Measurements from ENCODE around the gene PLXNC1.

Gene PLXNC1

GRCh38 chr12:94260717-94261116 lies 112.3 kb downstream of the PLXNC1 start (continued):
- TF ChIP-seq GLIS2 (tag by site-specific recombination; IDR thresholded peaks at IDR 0.05) (no peak), GLIS1 (tag by site-specific recombination; IDR thresholded peaks at IDR 0.05) (no peak), ZFP37 (tag by site-specific recombination; IDR thresholded peaks at IDR 0.05) (no peak), ZNF768 (tag by site-specific recombination; IDR thresholded peaks at IDR 0.05) (no peak), SALL2 (tag by site-specific recombination; IDR thresholded peaks at IDR 0.05; ENCODE audit: borderline replicate concordance) (no peak)

DNA sequence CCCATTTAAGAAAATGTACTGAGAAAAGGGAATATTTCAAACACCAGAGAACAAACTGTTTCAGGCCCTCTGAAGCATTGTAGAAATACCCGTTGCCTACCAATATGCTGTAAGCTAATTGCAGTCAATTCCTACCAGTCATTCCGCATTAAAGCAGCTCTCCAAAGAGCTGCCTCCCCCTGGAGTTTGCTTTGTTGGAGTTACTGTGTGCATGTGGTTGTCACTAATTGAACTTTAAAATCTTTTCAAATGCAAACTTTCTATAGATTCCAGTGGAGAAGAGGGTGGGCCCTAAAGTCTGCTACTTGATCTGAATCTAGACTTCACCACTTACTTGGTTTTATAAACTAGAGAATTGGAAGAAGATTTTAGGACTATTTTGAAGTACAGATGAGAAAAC lies 112.7 kb downstream of the PLXNC1 start:
- H3K36me3 ChIP-seq (ENCODE audit: control insufficient read depth in 2 of 2, insufficient read depth in 1 of 2, low read length in 2 of 2): no peaks in the 10 kb centered on the region
- no peak overlapping the region for H3K27ac ChIP-seq (ENCODE audit: extremely low read depth, low read depth, low read length)
- no peak overlapping the region for H3K4me3 ChIP-seq (ENCODE audit: low read depth, low read length)
- TF ChIP-seq, protein P1, sequence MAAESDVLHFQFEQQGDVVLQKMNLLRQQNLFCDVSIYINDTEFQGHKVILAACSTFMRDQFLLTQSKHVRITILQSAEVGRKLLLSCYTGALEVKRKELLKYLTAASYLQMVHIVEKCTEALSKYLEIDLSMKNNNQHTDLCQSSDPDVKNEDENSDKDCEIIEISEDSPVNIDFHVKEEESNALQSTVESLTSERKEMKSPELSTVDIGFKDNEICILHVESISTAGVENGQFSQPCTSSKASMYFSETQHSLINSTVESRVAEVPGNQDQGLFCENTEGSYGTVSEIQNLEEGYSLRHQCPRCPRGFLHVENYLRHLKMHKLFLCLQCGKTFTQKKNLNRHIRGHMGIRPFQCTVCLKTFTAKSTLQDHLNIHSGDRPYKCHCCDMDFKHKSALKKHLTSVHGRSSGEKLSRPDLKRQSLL (tag by site-specific recombination; IDR thresholded peaks at IDR 0.05): no peak
- TF ChIP-seq ZNF2 (tag by site-specific recombination; IDR thresholded peaks at IDR 0.05): no peak
- no peak for TF ChIP-seq ZNF248 (tag by site-specific recombination; IDR thresholded peaks at IDR 0.05)
- TF ChIP-seq BCL11A (tag by site-specific recombination; IDR thresholded peaks at IDR 0.05; ENCODE audit: low read depth): no peak
- TF ChIP-seq ZBTB7A (tag by site-specific recombination; IDR thresholded peaks at IDR 0.05; ENCODE audit: low read depth): no peak
- no peak for TF ChIP-seq ZNF114 (tag by site-specific recombination; IDR thresholded peaks at IDR 0.05)
- no peak for TF ChIP-seq ZNF133 (tag by site-specific recombination; IDR thresholded peaks at IDR 0.05)
- TF ChIP-seq ZSCAN30 (tag by site-specific recombination; IDR thresholded peaks at IDR 0.05): no peak
- TF ChIP-seq ZNF394 (tag by site-specific recombination; IDR thresholded peaks at IDR 0.05; ENCODE audit: borderline replicate concordance): no peak
- TF ChIP-seq ZSCAN5A (tag by site-specific recombination; IDR thresholded peaks at IDR 0.05): no peak
- TF ChIP-seq ZNF48 (tag by site-specific recombination; IDR thresholded peaks at IDR 0.05): no peak
- CTCF ChIA-PET: no interaction called here
- POLR2A ChIA-PET: no interaction called here
- H3K4me1 ChIP-seq (ENCODE audit: control insufficient read depth, insufficient read depth, low read length): peaks cover 5% of the 10 kb centered on the region
- H3K9me3 ChIP-seq (ENCODE audit: control insufficient read depth, insufficient read depth, low read depth, low read length): no peaks in the 10 kb centered on the region

DNA sequence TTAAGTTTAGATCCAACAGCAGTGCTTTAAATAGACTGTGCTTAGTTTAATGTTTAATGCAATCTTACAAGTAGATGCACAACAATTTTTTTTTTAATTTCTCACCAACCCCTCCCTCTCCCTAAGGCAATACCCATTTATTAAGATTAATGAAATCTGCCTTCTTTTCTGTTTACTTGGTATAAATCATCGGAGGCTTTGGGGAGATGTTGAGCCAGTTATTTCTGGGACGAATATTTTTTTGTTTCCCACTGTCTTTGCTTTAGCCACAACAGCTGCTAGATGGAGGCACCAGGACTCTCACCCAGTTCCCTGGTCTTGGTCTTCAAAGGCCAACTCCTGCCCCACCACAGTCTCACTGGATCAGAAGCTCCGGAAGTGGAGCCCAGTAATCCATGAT lies 113.4 kb downstream of the PLXNC1 start:
- Histone ChIP-seq H3K4me3 (ENCODE audit: low read depth, low read length) (no peak overlapping the region), H3K36me3 (ENCODE audit: control insufficient read depth in 2 of 2, insufficient read depth in 1 of 2, low read length in 2 of 2) (no peaks in the 10 kb centered on the region), H3K9me3 (ENCODE audit: control insufficient read depth, insufficient read depth, low read depth, low read length) (no peaks in the 10 kb centered on the region), H3K27ac (ENCODE audit: extremely low read depth, low read depth, low read length) (no peak overlapping the region), H3K4me1 (ENCODE audit: control insufficient read depth, insufficient read depth, low read length) (peaks cover 5% of the 10 kb centered on the region)
- TF ChIP-seq ZNF473 (tag by site-specific recombination; IDR thresholded peaks at IDR 0.05): no peak
- POLR2A ChIA-PET: no interaction called here
- CTCF ChIA-PET: no interaction called here

GRCh38 chr12:94262228-94263010 lies 114.0 kb downstream of the PLXNC1 start:
- Histone ChIP-seq H3K4me1 (ENCODE audit: control insufficient read depth, insufficient read depth, low read length) (peaks cover 5% of the 10 kb centered on the region), H3K36me3 (ENCODE audit: control insufficient read depth in 2 of 2, insufficient read depth in 1 of 2, low read length in 2 of 2) (no peaks in the 10 kb centered on the region), H3K27ac (ENCODE audit: extremely low read depth, low read depth, low read length) (0 out of 2 replicates have a peak overlapping the region, but pooled peaks have one; percentile 9), H3K9me3 (ENCODE audit: control insufficient read depth, insufficient read depth, low read depth, low read length) (no peaks in the 10 kb centered on the region), H3K4me3 (ENCODE audit: low read depth, low read length) (no peak overlapping the region; the same call in 1 of the 2 replicates)
- ChIA-PET POLR2A (no interaction called here), CTCF (interaction anchor here (0.6 kb wide), 1 partner anchor 10 kb away, joined by 3 read pairs; no protein-coding TSS in a partner anchor)
- TF ChIP-seq ZNF274 (IDR thresholded peaks at IDR 0.05; ENCODE audit: low read length): no peak
- no peak for TF ChIP-seq ZNF274 (tag by site-specific recombination; IDR thresholded peaks at IDR 0.05; ENCODE audit: borderline replicate concordance)
- TF ChIP-seq, protein P2, sequence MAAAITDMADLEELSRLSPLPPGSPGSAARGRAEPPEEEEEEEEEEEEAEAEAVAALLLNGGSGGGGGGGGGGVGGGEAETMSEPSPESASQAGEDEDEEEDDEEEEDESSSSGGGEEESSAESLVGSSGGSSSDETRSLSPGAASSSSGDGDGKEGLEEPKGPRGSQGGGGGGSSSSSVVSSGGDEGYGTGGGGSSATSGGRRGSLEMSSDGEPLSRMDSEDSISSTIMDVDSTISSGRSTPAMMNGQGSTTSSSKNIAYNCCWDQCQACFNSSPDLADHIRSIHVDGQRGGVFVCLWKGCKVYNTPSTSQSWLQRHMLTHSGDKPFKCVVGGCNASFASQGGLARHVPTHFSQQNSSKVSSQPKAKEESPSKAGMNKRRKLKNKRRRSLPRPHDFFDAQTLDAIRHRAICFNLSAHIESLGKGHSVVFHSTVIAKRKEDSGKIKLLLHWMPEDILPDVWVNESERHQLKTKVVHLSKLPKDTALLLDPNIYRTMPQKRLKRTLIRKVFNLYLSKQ (tag by site-specific recombination; IDR thresholded peaks at IDR 0.05; ENCODE audit: borderline replicate concordance): no peak
- no peak for TF ChIP-seq ZNF747 (tag by site-specific recombination; IDR thresholded peaks at IDR 0.05)
- TF ChIP-seq, protein P3, sequence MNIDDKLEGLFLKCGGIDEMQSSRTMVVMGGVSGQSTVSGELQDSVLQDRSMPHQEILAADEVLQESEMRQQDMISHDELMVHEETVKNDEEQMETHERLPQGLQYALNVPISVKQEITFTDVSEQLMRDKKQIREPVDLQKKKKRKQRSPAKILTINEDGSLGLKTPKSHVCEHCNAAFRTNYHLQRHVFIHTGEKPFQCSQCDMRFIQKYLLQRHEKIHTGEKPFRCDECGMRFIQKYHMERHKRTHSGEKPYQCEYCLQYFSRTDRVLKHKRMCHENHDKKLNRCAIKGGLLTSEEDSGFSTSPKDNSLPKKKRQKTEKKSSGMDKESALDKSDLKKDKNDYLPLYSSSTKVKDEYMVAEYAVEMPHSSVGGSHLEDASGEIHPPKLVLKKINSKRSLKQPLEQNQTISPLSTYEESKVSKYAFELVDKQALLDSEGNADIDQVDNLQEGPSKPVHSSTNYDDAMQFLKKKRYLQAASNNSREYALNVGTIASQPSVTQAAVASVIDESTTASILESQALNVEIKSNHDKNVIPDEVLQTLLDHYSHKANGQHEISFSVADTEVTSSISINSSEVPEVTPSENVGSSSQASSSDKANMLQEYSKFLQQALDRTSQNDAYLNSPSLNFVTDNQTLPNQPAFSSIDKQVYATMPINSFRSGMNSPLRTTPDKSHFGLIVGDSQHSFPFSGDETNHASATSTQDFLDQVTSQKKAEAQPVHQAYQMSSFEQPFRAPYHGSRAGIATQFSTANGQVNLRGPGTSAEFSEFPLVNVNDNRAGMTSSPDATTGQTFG (tag by site-specific recombination; IDR thresholded peaks at IDR 0.05; ENCODE audit: borderline replicate concordance): no peak
- no peak for TF ChIP-seq ZNF621 (tag by site-specific recombination; IDR thresholded peaks at IDR 0.05)
- TF ChIP-seq ZIC2 (tag by site-specific recombination; IDR thresholded peaks at IDR 0.05): no peak
- no peak for TF ChIP-seq ZNF211 (tag by site-specific recombination; IDR thresholded peaks at IDR 0.05; ENCODE audit: low read depth)

All from HEK293 (cell line).